RWPE1 (cell line): Measurements from ENCODE around the gene TSPAN13.

Experiments used
- CTCF ChIA-PET: fragments of 350-600 bp; sonication (Branson Sonifier 250); formaldehyde crosslinking; extraction: SDS; loops from one replicate; lab custom pipeline; 2021; lab: Yijun Ruan, JAX
- POLR2A ChIA-PET: fragments of 400-600 bp; formaldehyde crosslinking; extraction: SDS; loops from one replicate; lab custom pipeline; 2020; ENCODE audit warnings: antibody characterized with exemption; ENCODE audit not compliant: low non-redundant PET; lab: Yijun Ruan, JAX
- DNase-seq: peaks from one replicate; pipeline ENCODE4 v3.0.0; 2012; ENCODE audit warnings: low spot score
- H3K27ac ChIP-seq: fragments of 450-650 bp; 2 replicates; pipeline ENCODE4 v1.5.1; 2017
- CTCF ChIP-seq: fragments of 450-650 bp; conservative IDR thresholded peaks from 2 replicates; pipeline ENCODE4 v1.5.1; 2017; ENCODE audit warnings: low read depth, mild to moderate bottlenecking

TSPAN13 gene

DNA sequence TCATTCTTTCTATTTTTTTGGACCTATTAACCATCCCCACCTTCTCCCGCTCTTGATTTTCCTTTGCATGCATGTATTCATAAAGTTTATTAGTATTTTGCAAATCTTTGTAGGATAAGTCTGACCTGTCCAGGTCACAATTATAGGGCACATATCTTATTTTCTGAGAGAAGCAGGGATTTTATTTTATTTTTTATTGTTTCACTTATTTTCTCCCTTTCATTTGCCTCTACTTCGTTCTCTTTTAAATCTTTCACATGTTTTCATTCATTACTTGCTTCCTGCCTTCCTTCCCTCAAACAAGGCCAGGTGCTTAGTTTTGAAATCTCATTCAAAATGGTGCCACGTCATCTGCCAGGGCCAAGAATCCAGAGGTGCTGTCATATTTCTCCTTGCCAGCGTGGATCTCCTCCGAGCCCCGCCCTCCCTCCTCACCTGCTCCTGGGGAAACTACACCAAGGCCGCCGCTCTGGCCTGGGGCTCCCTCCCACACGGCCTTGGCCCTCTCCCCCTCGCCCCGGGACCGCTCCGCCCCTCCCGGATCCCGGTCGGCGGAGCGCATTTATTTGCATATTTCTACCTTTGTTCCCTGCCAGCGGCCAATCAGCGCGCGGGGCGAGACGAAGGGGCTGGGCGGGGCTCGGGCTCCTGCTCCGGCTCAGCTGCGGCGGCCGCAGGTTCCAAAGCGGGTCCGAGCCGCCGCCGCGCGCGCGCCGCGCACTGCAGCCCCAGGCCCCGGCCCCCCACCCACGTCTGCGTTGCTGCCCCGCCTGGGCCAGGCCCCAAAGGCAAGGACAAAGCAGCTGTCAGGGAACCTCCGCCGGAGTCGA, at the start of gene TSPAN13:
Gene TSPAN13, plus strand, starts transcription at position 654 of the 830 bp plus-strand sequence. CDS start 213 bp downstream, outside the sequence.
- POLR2A ChIA-PET: no interaction called here

GRCh38 chr7:16708511-16708910, 45.0 kb upstream of the TSPAN13 start:
- DNase-seq: no peak
- ChIA-PET CTCF (interaction anchor here (0.7 kb wide), 2 partner anchors 13 to 1231 kb away, joined by 4 read pairs; no protein-coding TSS in a partner anchor), POLR2A (no interaction called here)
- TF ChIP-seq CTCF: no peak
- no peak overlapping the region for H3K27ac ChIP-seq

More for the DNA sequence above, at the start of gene TSPAN13:
- H3K27ac ChIP-seq: peak within 1 kb of the TSS; percentile 7; the same call in 1 of the 2 replicates
- CTCF ChIA-PET: interaction anchor here (1.0 kb wide), 1 partner anchor 48 kb away, joined by 4 read pairs; no protein-coding TSS in a partner anchor
- peak; percentile 95 for DNase-seq
- no peak for TF ChIP-seq CTCF

GRCh38 chr7:16708980-16709379, 44.6 kb upstream of the TSPAN13 start:
- H3K27ac ChIP-seq: no peak overlapping the region
- no peak for TF ChIP-seq CTCF
- POLR2A ChIA-PET: no interaction called here
- CTCF ChIA-PET: interaction anchor here (0.7 kb wide), 2 partner anchors 14 to 1230 kb away, joined by 4 read pairs; no protein-coding TSS in a partner anchor
- DNase-seq: peak; percentile 6

GRCh38 chr7:16710651-16711050, 42.9 kb upstream of the TSPAN13 start:
- H3K27ac ChIP-seq: no peak overlapping the region
- no peak for TF ChIP-seq CTCF
- CTCF ChIA-PET: no interaction called here
- POLR2A ChIA-PET: no interaction called here
- no peak for DNase-seq

DNA sequence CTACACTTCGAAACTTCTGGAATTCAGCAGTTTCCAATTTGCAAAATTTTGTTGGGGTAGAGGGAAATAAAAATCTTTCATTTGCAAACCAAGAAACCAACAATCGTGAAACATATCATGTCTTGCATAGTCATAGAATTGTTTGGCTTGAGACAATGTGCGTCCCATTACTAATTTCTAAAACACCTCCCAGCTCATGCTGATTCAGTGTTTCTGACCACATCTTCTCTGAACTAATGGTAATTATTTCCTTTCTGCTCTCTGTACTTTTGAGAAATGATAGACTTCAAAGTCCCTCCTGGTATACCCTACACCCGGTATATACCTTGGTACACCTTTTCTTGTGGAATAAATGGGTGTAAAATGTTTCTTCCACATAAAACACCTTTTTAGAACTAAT, 41.8 kb upstream of the TSPAN13 start:
- ChIA-PET CTCF (no interaction called here), POLR2A (no interaction called here)
- H3K27ac ChIP-seq: no peak overlapping the region
- no peak for DNase-seq
- no peak for TF ChIP-seq CTCF

DNA sequence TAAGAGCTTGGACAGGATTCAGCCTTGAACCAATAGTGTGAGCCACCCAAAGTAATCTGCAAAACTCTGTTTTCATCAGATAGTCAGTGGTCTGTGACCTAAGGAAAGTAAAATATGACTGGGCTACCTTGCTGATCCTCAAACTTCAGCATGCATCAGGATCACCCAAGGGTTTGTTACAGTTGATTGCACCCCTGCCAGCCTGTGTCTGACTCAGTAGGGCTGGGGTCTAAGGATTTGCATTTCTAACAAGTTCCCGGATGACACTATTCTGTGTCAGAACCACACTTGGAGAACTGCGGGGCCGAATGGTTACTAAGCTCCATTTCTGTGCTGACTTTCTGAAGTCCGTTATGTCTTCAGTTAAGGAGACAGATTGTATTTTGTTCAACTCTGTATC, 40.6 kb upstream of the TSPAN13 start:
- no peak for DNase-seq
- no peak for TF ChIP-seq CTCF
- H3K27ac ChIP-seq: no peak overlapping the region
- CTCF ChIA-PET: interaction anchor here (0.6 kb wide), 2 partner anchors 49 to 1881 kb away, joined by 3 read pairs; no protein-coding TSS in a partner anchor
- POLR2A ChIA-PET: no interaction called here
